ENCODE measurements around the gene ERICH3.
"Not testable (repeated sequence)": the region's sequence is repeated elsewhere in the genome, so short reads cannot be mapped to it uniquely, and the experiment has no call there.

ERICH3 gene

GRCh38 chr1:74681001-74681400, 7.4 kb upstream of the ERICH3 start:
- DNase-seq, result no peak

- DNase-seq, result no peak
These were observed 6.2 kb upstream of the ERICH3 start for GRCh38 chr1:74679811-74680210.

GRCh38 chr1:74677926-74678325, 4.3 kb upstream of the ERICH3 start:
- DNase-seq, result no peak

DNA sequence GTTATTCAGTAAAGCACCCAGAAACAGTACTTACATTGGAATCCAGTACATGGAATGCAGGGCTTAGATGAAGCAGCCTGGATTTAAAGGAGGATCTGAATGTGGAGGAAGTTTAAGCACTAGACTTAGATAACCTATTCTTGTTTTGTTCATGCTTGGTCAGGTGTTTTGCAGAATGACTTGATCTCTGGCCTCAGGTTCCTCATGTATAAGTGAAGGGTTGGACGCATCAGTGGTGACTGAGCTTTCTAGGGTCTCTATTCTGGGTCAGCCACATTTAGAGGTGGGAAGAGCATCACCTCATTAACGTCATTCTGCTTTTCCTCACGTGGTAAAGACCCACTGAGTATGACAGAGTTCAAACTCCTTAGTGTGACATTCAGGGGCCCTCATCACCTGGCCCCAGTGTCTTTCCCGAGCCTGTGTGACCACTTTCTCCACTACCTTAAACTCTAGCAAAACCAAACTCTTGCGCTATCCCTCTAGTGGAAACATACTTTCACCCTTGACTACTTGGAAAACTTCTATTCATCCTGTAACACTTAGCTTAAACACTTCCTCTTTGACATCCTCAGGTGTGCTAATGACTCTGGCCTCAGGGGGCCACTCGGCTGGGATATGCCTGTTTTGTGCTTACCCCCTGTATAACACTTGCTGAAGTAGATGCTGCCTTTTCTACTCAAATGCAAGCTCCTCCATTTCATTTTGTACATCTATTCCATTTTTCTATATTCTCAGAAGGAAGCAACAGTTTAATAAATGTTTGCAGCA, 871 bp upstream of the ERICH3 start:
- DNase-seq, result no peak

- DNase-seq, result not testable (repeated sequence)
These were observed 2.7 kb downstream of the ERICH3 start for GRCh38 chr1:74670866-74671265.

- DNase-seq, result no peak
These were observed 18.9 kb downstream of the ERICH3 start for GRCh38 chr1:74654708-74655107.

GRCh38 chr1:74652711-74653139, 20.9 kb downstream of the ERICH3 start:
- no peak for DNase-seq

DNA sequence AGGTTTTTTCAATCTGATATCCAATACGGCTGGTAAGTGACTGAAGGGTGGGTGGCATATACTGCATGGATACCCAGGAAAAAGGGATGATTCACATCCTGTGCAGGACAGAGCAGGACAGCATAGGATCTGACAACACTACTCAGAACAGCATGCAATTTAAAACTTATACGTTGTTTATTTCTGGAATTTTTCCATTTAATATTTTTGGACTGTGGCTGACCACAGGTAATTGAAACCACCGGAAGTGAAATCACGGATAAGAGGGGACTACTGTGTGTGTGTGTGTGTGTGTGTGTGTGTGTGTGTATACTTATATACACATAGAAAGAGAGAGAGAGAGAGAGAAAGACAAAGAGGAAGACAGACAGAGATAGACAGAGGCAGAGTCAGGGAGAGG, 23.0 kb downstream of the ERICH3 start:
- no peak for DNase-seq

- DNase-seq, result no peak
These were observed 31.7 kb downstream of the ERICH3 start for GRCh38 chr1:74641876-74642275.

DNA sequence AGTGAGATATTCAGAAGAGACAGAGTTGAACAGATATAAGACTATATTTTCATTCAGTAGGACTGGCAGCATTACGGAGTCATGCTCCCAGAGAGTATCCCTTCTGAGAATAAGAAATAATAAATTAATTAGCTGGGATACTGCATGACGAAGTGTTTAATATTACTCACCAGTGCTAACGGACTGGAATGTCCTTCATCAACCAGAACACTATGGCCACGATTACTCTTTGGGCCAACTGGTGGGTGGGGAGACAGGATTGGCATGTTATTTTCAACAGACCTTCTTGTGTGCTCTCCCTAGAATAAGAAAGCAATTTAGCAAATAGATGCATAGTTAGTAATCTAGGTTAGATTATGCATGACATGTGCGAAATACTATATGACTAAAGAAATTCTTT, 32.4 kb downstream of the ERICH3 start:
- no peak for DNase-seq

- no peak for DNase-seq
These were observed 36.3 kb downstream of the ERICH3 start for GRCh38 chr1:74637296-74637695.

DNA sequence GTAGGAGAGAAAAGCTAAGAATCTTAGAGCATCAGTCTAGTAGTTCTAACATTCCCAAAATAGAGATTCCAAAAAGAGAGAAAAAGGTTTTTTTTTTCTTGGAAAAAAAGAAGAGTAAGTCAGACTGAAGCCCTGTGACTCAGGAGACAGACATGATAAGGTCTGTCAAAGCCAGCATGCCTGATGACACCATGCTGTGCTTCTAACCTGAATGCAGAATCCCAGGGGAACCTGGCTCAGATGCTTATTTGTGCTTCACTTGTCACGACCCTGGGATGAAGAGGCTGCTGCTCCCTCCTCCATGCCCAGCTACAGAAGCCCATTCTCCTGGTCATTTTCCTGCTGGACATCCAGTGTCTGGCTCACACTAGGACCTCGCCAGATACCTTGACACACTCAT, 44.3 kb downstream of the ERICH3 start:
- no peak for DNase-seq

- DNase-seq, result no peak
These were observed 49.9 kb downstream of the ERICH3 start for GRCh38 chr1:74623716-74624115.

- no peak for DNase-seq
These were observed 53.4 kb downstream of the ERICH3 start for GRCh38 chr1:74620242-74620641.

GRCh38 chr1:74618974-74619373, 54.6 kb downstream of the ERICH3 start:
- DNase-seq, result no peak

DNA sequence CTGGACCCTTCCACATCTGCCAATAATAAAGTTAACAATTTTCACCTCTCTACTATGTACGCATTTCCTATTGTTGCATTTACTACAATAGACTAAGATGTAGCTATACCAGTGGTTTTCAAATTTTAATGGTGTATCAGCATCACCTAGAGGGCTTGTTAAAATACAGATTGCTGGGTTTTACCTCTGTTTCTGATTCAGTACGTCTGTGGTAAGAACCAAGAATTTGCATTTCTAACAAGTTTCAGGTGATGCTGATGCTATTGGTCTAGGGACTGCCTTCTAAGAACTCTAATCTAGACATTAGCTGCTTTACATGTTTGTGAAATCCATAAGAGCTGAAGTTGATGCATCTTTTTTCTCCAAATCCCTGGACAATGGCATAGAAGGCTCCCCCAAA, 59.7 kb downstream of the ERICH3 start:
- no peak for DNase-seq

DNA sequence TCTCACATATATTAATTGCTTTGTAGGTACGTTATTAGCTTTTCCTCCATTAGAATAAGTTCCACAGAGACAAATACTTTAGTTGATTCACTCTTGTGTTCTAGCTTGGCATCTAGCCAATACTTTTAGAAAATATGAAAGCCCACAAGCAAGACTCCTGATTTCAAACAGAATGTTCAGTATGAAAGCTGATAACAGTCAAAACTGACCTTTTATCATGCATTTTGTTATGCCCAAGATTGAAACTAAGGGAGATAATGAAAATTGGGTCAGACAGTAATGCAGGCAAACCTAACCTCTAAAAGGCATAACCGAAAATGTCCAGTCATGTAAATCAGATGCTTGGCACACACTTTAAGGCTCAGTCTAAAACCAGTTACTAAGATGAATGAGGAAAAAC, 61.7 kb downstream of the ERICH3 start:
- no peak for DNase-seq

DNA sequence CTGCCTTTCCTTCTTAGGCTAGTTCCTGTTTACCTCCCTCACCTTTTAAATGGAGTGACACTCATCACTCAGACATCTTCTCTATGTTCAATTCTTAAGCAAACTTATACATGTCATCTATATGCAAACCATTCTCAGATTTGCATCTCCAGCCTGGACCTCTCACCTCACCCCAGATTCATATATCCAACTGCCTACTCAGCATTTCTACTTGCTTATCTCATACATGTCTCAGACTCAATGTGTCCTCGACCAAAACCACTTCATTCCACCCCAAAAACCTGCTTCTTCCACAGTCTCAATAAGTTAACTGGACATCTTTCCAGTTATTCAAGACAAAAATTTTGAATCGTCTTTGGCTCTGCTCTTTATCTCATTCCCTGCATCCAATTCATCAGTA, 62.6 kb downstream of the ERICH3 start:
- DNase-seq, result no peak

GRCh38 chr1:74609810-74610371, 63.7 kb downstream of the ERICH3 start:
- DNase-seq, result no peak

DNA sequence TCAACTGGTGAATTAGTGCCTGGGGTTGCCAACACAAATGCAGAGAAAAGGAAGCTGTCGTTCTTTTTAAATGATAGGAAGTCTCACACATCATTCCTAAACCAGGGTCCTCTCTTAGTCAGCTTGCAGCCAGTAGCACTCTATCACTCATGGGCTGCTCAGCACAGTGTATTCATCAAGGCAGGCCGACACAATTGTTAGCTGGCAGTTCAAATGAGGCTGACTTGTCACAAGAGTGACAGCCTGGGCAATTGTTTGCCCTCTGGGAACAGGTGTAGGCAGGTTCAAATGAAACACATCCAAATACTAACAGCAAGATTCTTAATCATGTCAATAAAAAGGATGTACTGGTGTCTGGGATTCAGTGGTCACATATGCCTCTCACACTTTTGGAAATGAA, 76.9 kb downstream of the ERICH3 start:
- DNase-seq, result no peak

DNA sequence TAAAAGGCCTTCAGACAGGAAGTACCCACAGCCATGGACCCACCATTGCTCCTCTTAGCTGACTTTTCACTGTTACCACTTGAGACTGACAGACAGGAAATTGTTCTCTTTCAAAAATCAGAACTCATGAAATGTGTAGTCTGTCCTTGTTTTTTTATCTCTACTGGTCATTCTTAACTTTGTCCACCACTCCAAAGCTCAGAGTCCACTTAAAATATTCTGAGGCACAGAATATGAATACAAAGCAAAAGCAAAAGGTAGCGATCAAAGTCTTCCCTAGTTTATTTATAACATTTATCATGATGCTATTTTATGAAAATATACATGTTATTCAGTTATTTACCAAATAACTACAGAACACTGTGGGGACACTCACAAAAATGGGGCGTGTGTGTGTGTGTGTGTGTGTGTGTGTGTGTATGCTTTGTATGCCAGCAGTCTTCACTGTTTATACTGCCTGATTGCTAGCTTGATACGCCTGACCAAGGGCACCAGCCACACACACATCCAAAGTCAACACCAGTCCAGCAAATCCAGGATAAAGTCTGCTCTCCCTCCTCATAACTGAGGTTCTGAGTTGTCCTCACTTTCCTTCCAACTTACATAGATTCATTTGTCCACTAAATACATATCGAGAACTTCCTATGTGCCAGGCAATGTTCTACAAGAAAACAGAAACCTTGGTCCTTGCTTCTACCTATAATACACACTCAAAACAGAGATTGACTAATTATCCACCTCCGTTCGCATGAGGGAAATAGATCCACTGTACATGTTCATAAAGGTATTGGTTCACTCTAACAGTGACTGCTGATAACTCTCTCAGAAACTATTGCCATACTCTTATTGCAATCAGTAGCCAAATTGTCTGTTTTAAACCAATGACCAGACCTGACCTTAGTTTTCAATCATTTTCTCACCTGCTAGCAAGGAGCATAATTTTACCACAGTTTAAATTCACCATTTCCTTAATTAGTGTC, 79.4 kb downstream of the ERICH3 start:
- no peak for DNase-seq

- DNase-seq, result no peak
These were observed 80.8 kb downstream of the ERICH3 start for GRCh38 chr1:74592580-74593355.

GRCh38 chr1:74591949-74592348, 81.6 kb downstream of the ERICH3 start:
- no peak for DNase-seq
